HFF-Myc (cell line): ENCODE data around the gene DSG4.

ENCODE experiments used
- DNase-seq: peaks from one replicate; pipeline ENCODE4 v3.0.0-alpha.2; 2011; ENCODE audit warnings: low read depth; ENCODE audit errors: extremely low read depth
- H3K4me3 ChIP-seq: replicated peaks from 2 replicates; pipeline ENCODE4 v1.5.1; 2011; ENCODE audit warnings: low read depth, mild to moderate bottlenecking, control low read depth, low read length
- TF ChIP-seq, protein P1 (sequence below): IDR thresholded peaks from 2 replicates; pipeline ENCODE4 v1.5.1; 2012; ENCODE audit warnings: mild to moderate bottlenecking, low read depth, low read length, control low read depth; ENCODE audit errors: missing control alignments

DSG4 gene

DNA sequence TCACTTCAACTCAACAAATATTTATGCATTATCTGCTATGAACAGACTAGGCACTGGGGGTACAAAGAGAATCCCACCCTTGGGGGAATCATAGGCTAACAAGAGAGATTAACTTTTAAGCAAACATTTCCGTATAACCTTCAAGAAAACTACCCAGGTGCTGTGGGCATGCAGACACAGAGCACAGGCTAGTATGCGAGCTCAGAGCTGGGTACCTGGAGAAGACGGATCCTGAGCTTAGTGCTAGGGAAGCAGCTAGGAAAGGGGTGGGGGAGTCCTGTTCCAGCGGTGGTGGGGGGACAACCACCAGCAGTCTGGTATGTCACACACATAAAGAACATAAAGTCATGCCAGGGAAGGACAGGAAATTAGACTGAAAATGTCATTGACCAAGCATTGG lies 53.5 kb downstream of the DSG4 start:
- DNase-seq, result no peak
- no peak overlapping the region for H3K4me3 ChIP-seq
- TF ChIP-seq, protein P1, sequence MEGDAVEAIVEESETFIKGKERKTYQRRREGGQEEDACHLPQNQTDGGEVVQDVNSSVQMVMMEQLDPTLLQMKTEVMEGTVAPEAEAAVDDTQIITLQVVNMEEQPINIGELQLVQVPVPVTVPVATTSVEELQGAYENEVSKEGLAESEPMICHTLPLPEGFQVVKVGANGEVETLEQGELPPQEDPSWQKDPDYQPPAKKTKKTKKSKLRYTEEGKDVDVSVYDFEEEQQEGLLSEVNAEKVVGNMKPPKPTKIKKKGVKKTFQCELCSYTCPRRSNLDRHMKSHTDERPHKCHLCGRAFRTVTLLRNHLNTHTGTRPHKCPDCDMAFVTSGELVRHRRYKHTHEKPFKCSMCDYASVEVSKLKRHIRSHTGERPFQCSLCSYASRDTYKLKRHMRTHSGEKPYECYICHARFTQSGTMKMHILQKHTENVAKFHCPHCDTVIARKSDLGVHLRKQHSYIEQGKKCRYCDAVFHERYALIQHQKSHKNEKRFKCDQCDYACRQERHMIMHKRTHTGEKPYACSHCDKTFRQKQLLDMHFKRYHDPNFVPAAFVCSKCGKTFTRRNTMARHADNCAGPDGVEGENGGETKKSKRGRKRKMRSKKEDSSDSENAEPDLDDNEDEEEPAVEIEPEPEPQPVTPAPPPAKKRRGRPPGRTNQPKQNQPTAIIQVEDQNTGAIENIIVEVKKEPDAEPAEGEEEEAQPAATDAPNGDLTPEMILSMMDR, result no peak

DNA sequence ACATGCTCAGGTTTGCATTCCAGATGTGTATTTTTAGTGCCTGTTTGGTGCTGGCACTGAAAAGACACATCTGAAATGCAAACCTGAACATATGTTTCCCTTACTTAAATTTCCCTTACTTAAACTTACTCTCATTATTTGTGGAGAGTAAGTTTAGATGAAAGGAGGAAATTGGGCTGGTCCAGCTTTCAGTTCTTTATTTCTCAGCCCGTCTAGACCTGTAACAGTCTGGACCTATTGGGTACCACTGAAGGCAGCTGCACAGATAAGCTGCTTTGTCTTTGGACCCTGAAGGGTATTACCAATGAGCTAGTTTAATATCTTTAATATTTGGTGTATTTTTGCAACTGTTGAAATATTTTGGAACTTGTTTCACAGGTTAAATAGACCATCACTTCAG lies 54.0 kb downstream of the DSG4 start:
- no peak overlapping the region for H3K4me3 ChIP-seq
- no peak for DNase-seq
- TF ChIP-seq, protein P1, result no peak

DNA sequence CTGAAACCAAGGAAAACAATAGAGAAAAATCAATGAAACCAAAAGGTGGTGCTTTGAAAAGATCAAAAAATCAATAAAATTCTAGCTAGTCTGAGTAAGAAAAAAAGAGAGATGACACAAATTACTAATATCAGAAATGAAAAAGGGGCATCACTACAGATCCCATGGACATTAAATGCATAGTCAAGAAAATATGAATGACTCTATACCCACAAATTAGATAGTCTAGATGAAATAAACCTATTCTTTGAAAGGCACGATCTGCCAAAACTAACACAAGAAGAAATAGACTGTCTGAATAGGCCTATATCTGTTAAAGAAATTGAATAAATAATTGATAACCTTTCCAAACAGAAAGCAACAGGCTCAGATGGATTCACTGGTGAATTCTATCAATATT lies 55.7 kb downstream of the DSG4 start:
- TF ChIP-seq, protein P1, result no peak
- H3K4me3 ChIP-seq, result no peak overlapping the region
- no peak for DNase-seq

DNA sequence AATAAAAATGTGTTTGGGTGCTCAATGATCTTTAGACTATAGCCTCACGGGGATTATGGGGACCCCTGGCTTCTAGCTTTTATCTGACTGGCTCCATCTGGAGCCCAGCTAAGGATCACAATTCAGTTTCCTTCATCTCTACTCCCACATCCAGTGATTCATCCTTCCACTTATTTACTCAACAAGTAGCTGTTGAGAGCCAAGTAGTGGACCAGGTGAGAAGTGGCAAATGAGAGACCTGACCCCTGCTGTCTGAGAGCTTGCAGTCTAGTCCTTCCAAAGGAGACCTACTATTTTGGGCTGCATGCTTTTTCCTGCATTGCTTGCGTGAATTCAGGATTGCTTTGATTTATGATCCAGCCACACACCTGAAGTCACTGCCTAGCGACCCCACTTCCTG lies 60.2 kb downstream of the DSG4 start:
- H3K4me3 ChIP-seq, result no peak overlapping the region
- DNase-seq, result no peak
- TF ChIP-seq, protein P1, result no peak

DNA sequence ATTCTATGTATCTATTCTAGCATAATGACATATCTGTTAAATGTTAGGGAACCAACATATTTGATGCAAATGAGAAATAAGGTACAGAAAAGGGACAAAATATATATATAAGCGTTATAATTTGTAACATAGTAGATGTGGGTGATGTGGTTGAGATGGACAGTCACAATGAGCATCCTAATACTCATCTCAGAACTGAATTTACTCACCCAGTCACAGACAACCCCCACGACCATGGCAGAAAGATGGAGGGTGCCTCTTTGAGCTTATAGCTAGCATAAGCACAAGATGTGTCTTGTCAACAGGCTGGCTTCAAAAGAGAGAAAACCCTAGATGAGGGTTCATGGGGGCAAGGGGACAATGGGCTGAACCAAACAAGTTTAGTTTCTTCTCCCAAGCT lies 61.8 kb downstream of the DSG4 start:
- H3K4me3 ChIP-seq, result no peak overlapping the region
- no peak for DNase-seq
- TF ChIP-seq, protein P1, result no peak

DNA sequence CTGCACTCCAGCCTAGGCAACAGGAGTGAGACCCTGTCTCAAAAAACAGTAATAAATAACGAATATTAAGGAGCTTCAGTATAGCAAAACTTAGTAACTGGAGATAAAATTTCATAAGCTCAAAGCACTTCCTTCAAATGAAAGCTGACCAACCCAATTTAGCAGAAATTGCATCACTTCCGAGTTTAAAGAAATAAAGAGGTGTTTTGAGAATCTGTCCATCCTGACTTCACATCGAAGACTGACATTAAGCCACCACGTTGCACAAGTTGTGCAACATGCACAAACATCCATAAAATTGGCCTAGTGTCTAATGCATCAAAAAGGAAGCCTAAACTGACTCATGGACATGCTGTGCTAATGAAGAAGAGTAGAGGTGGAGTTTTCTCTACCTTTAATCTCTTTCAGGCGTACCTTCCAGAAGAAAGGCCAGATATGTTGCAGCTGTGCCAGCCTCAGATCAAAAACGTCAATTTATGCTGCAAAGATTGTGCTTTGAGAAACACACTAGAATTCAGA lies 63.3 kb downstream of the DSG4 start:
- DNase-seq, result no peak
- no peak overlapping the region for H3K4me3 ChIP-seq
- TF ChIP-seq, protein P1, result no peak

DNA sequence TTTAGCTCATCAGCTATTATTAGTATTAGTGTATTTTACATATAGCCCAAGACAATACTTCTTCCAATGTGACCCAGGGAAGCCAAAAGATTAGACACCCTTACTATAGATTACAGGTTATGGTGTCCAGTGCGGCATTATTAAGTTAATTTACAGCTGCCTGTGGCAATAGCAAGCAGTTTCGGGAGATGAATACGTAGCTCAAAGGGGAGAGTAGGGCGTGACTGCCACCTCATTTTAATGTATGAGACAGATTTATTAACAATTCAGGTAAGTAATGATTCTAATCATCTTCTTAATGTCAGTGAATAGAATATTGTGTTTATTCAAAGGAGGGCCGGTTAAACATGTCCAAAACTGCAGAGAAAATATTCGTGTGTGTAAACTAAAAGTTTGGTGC lies 64.2 kb downstream of the DSG4 start:
- no peak for DNase-seq
- TF ChIP-seq, protein P1, result no peak
- H3K4me3 ChIP-seq, result no peak overlapping the region
